ENCODE results near the gene STAG1.
"Not testable (repeated sequence)": the region's sequence is repeated elsewhere in the genome, so short reads cannot be mapped to it uniquely, and the experiment has no call there.

The STAG1 gene

DNA sequence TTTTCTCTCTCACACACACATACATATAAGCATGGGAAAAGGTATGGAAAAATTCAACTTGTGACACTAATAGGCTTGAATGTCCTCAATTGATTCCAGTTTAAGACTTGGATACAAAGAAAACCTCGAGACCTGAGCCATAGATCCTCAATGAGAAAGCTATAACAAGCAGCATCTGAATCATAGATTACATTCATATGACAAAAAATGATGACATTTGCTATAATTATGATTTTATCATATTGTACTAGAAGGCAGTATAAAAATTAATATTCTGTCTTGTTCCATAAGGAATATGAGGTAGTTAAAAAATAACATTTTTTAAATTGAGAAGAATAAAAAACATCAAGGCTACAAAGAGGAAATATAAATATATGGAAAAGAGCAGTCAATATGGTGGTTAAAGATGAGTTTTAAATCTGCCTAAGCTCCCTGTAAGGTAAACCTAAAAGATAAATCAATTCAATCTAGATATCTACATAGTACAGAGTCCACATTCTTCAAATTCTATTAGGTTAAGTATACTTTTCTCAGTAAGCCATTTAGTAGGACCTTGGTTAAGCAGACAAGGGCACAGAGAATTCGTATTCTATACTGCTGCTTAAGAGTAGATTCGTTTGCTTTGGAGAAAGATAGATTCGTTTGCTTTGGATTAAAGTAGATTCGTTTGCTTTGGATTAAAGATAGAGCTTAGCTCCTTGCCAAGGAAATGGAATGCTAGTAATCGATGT is 175.7 kb downstream of the STAG1 start:
- DNase-seq = no peak

DNA sequence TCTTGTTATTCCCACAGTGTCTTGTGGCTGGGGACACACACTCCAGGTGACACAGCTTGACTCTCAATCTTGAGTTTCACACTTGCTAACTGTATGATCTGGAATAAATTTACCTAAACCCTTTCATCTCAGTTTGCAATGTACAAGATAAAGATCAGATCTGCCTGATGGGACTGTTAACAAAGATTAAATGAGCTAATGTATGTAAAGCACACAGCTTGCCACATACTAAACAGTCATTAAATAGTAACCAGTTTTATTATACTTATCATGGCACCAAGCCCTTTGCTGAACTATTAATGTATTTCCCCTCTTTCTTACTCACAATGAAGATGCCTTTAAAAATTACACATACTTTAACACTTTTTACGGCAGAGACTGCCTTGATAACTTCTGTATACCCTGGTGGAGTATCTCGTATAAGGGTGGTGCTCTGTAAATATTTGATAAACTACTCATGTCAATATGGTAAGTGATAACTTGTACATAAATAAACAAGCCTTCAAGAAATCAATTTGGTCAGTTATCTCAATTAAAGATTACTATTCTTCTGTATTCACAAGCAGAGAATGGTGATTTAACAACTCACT is 184.5 kb downstream of the STAG1 start:
- DNase-seq = no peak

- not testable (repeated sequence) for DNase-seq
These were observed 187.2 kb downstream of the STAG1 start for GRCh38 chr3:136564962-136565361.

DNA sequence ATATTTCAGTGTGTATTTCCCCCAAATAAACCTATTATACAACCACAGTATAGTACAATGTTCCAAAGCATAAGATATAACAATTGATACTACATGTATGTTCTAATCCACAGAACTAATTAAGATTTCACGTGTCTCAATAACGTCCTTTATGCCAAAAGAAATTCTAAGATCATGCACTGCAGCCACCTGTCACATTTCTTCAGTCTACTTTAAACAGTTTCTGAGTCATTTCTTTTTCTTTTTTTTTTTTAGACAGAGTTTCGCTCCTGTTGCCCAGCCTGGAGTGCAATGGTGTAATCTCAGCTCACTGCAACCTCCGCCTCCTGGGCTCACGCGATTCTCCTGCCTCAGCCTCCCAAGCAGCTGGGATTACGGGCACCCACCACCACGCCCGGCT is 190.2 kb downstream of the STAG1 start:
- no peak for DNase-seq

DNA sequence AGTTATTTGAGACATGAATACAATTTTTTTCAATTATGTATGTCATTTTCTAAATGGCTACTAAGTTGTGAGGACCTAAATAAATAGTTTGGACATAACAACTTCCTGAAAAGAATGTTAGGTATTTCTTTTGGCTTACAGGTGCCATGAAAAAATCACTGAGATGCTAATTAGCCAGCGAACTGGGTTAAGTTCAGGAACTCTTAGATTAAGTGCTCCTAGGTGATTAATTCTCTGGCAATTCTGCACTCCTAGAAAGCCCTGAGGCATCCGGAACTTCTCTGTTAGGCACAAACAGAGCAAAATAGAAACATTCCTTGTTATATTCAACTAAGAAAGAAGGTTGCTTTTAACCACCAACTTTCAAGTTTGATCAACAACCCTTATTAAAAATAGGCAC is 192.3 kb downstream of the STAG1 start:
- no peak for DNase-seq

DNA sequence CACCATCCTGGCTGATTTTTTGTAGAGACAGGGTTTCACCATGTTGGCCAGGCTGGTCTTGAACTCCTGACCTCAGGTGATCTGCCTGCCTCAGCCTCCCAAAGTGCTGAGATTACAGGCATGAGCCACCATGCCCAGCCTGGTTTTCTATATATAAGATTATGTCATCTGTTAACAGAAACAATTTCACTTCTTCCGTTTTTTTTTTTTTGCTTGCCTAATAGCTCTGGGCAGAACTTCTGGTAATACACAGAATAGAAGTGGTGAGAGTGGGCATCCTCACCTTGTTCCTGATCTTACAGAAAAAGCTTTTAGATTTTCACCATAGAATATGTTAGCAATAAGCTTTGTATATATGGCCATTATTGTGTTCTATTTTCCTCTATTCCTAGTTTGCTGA is 202.7 kb downstream of the STAG1 start:
- not testable (repeated sequence) for DNase-seq

- no peak for DNase-seq
These were observed 204.9 kb downstream of the STAG1 start for GRCh38 chr3:136547293-136547692.

DNA sequence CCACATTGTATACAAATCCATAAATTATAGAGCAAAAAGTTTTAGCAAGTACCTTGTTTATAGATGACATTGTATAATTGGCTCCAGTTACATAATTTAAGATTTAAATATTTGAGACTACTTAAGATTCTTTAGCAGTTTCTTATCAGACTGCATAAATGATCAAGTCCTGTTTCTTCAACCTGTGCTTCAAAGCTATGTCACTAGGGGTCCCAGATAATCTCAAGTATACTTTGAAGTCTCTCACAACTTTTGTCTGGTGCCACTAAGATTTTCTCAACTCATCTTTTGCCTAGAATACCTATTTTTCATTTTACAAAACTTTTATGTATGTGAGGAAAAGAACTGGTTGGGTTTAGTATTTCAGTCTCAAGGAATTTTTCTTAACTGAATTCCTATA is 205.5 kb downstream of the STAG1 start:
- DNase-seq = no peak

GRCh38 chr3:136545664-136546268 is 206.4 kb downstream of the STAG1 start:
- DNase-seq = no peak

- DNase-seq = no peak
These were observed 207.6 kb downstream of the STAG1 start for GRCh38 chr3:136544532-136544931.

GRCh38 chr3:136543385-136543784 is 208.8 kb downstream of the STAG1 start:
- DNase-seq = no peak

- DNase-seq = no peak
These were observed 216.3 kb downstream of the STAG1 start for GRCh38 chr3:136535906-136536305.

DNA sequence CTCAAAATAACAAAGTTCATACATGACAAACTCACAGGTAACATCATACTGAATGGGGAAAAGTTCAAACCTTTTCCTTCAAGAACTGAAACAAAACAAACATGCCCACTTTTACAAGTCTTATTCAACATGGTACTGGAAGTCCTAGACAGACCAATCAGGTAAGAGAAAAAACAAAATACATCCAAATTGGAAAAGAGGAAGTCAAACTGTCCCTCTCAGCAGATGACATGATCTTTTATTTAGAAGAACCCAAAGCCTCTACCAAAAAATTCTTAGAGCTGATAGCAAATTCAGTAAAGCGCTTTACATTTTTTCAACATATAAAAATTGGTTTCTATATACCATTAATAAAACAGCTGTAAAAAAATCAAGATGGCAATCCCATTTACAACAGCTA is 219.4 kb downstream of the STAG1 start:
- DNase-seq = no peak

DNA sequence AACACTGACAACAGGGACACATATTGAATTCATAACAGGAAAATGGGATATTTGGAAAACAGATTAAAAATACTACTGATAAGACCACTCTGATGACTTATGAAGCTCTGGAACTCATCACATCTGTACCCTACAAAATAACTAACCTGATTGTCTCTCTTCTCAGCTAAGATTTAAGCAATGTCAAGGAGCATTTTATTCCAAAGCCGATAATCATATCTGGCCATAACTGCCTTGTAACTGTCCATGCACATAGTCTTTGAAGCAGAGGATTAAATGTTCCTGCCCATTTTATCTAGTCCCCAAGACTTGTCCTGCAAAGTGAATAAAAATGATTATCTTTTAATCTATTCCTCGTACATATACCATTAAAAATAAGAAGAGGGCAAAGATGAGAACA is 234.1 kb downstream of the STAG1 start:
- DNase-seq = no peak

- DNase-seq = no peak
These were observed 235.5 kb downstream of the STAG1 start for GRCh38 chr3:136516656-136517055.

DNA sequence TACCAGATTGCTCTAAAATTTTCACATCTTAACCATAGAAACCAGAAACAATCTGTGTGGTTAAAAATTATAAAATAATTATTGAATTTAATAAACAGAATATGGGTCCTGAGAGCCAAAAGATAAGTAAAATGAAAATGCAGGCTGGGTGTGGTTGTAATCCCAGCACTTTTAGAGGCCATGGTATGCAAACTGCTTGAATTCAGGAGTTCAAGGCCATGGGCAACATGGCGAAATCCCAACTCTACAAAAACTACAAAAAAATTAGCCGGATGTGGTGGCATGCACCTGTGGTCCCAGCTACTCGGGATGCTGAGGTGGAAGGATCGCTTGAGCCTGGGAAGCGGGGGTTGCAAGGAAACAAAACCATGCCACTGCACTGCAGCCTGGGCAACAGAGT is 236.1 kb downstream of the STAG1 start:
- DNase-seq = no peak

DNA sequence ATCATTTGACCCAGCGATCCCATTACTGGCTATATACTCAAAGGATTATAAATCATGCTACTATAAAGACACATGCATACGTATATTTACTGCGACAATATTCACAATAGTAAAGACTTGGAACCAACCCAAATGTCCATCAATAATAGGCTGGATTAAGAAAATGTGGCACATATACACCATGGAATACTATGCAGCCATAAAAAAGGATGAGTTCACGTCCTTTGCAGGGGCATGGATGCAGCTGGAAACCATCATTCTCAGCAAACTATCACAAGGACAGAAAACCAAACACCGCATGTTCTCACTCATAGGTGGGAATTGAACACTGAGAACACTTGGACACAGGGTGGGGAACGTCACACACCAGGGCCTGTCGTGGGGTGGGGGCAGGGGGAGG is 237.6 kb downstream of the STAG1 start:
- DNase-seq = not testable (repeated sequence)

- DNase-seq = no peak
These were observed 238.8 kb downstream of the STAG1 start for GRCh38 chr3:136513367-136513766.

- no peak for DNase-seq
These were observed 239.8 kb downstream of the STAG1 start for GRCh38 chr3:136512381-136512780.

- no peak for DNase-seq
These were observed 246.5 kb downstream of the STAG1 start for GRCh38 chr3:136505676-136506075.

GRCh38 chr3:136503056-136503455 is 249.1 kb downstream of the STAG1 start:
- no peak for DNase-seq

GRCh38 chr3:136498919-136499447 is 253.2 kb downstream of the STAG1 start:
- no peak for DNase-seq

GRCh38 chr3:136495213-136495612 is 257.0 kb downstream of the STAG1 start:
- DNase-seq = no peak

All from stimulated activated CD4-positive, alpha-beta T cell treated with anti-CD3 and anti-CD28 coated beads, Interleukin-4, amount 100 ng/mL, for 4 hours (primary cell).